HEK293 (cell line): ENCODE results near the gene HLX.

ENCODE experiments used
- CTCF ChIA-PET: fragments of 350-600 bp; formaldehyde crosslinking; extraction: SDS; loops from one replicate; lab custom pipeline; 2021; ENCODE audit warnings: antibody characterized with exemption; lab: Yijun Ruan, JAX
- POLR2A ChIA-PET: fragments of 300-600 bp; formaldehyde crosslinking; extraction: SDS; loops from one replicate; lab custom pipeline; 2020; ENCODE audit warnings: antibody characterized with exemption, inconsistent platforms; lab: Yijun Ruan, JAX
- H3K27ac ChIP-seq: fragments of 200-500 bp; sonication (Bioruptor generic); 2 replicates; pipeline ENCODE4 v1.5.1; 2014; ENCODE audit warnings: low read depth, low read length, control low read depth, inconsistent platforms; ENCODE audit errors: extremely low read depth
- H3K36me3 ChIP-seq, 2 experiments: fragments of 200-500 bp in 1 of 2; sonication (Bioruptor generic) in 1 of 2; 1 replicate in 1 of 2; 2 replicates in 1 of 2; pipeline ENCODE4 v1.5.1; 2014 to 2017; ENCODE audit warnings: inconsistent platforms in 2 of 2, low read length in 2 of 2; ENCODE audit not compliant: control insufficient read depth in 2 of 2, insufficient read depth in 1 of 2
- H3K4me1 ChIP-seq: fragments of 200-500 bp; sonication (Bioruptor generic); 2 replicates; pipeline ENCODE4 v1.5.1; 2014; ENCODE audit warnings: mild to moderate bottlenecking, low read length, inconsistent platforms; ENCODE audit not compliant: control insufficient read depth, insufficient read depth
- H3K4me3 ChIP-seq: 2 replicates; pipeline ENCODE4 v1.5.1; 2011; ENCODE audit warnings: low read depth, mild to moderate bottlenecking, control low read depth, low read length, moderate library complexity
- H3K9me3 ChIP-seq: fragments of 200-500 bp; sonication (Bioruptor generic); 2 replicates; pipeline ENCODE4 v1.5.1; 2014; ENCODE audit warnings: low read depth, low read length, inconsistent platforms; ENCODE audit not compliant: control insufficient read depth, insufficient read depth
- BCL6B ChIP-seq: fragments of 450-650 bp; formaldehyde crosslinking; IDR thresholded peaks from 2 replicates; pipeline ENCODE4 v1.5.1; 2017; ENCODE audit warnings: missing biosample characterization, missing genetic modification characterization
- HIC1 ChIP-seq: fragments of 450-650 bp; formaldehyde crosslinking; IDR thresholded peaks from 2 replicates; pipeline ENCODE4 v1.5.1; 2016; ENCODE audit warnings: missing biosample characterization, missing genetic modification characterization
- MZF1 ChIP-seq: fragments of 450-650 bp; formaldehyde crosslinking; IDR thresholded peaks from 2 replicates; pipeline ENCODE4 v1.5.1; 2017; ENCODE audit warnings: missing biosample characterization, missing genetic modification characterization, borderline replicate concordance
- PATZ1 ChIP-seq: fragments of 450-650 bp; formaldehyde crosslinking; IDR thresholded peaks from 2 replicates; pipeline ENCODE4 v1.5.1; 2016; ENCODE audit warnings: missing biosample characterization, missing genetic modification characterization
- SCRT2 ChIP-seq: fragments of 450-650 bp; formaldehyde crosslinking; IDR thresholded peaks from 2 replicates; pipeline ENCODE4 v1.5.1; 2016; ENCODE audit warnings: missing biosample characterization, missing genetic modification characterization
- TRIM28 ChIP-seq: IDR thresholded peaks from 2 replicates; pipeline ENCODE4 v1.6.1; 2011; ENCODE audit warnings: low read length, control low read depth, borderline replicate concordance
- ZFHX2 ChIP-seq: fragments of 450-650 bp; formaldehyde crosslinking; conservative IDR thresholded peaks from 2 replicates; pipeline ENCODE4 v1.5.1; 2016; ENCODE audit warnings: missing biosample characterization, missing genetic modification characterization
- ZNF19 ChIP-seq: fragments of 450-650 bp; formaldehyde crosslinking; IDR thresholded peaks from 2 replicates; pipeline ENCODE4; 2016; ENCODE audit warnings: missing biosample characterization, missing genetic modification characterization, low read depth
- ZNF2 ChIP-seq: fragments of 450-650 bp; formaldehyde crosslinking; IDR thresholded peaks from 2 replicates; pipeline ENCODE4 v1.5.1; 2016; ENCODE audit warnings: missing biosample characterization, missing genetic modification characterization
- ZNF341 ChIP-seq: fragments of 450-650 bp; formaldehyde crosslinking; IDR thresholded peaks from 2 replicates; pipeline ENCODE4; 2016; ENCODE audit warnings: low read depth, missing biosample characterization, missing genetic modification characterization
- ZNF501 ChIP-seq: fragments of 450-650 bp; formaldehyde crosslinking; IDR thresholded peaks from 2 replicates; pipeline ENCODE4 v1.5.1; 2016; ENCODE audit warnings: missing biosample characterization, missing genetic modification characterization
- ZNF548 ChIP-seq: fragments of 450-650 bp; formaldehyde crosslinking; IDR thresholded peaks from 2 replicates; pipeline ENCODE4 v1.5.1; 2016; ENCODE audit warnings: missing biosample characterization, missing genetic modification characterization
- ZNF596 ChIP-seq: fragments of 450-650 bp; IDR thresholded peaks from 2 replicates; pipeline ENCODE4 v1.5.0; 2018; ENCODE audit warnings: missing biosample characterization, mild to moderate bottlenecking, missing genetic modification characterization, moderate library complexity
- ZNF692 ChIP-seq: fragments of 450-650 bp; formaldehyde crosslinking; IDR thresholded peaks from 2 replicates; pipeline ENCODE4 v1.5.1; 2016; ENCODE audit warnings: missing biosample characterization, missing genetic modification characterization

The HLX gene

GRCh38 chr1:220879509-220880361 is 492 bp downstream of the HLX start (continued):
- TF ChIP-seq ZNF19 (tag by site-specific recombination): no peak

GRCh38 chr1:220880362-220880670 is 1.1 kb downstream of the HLX start:
- Histone ChIP-seq H3K9me3 (no peaks in the 10 kb centered on the region), H3K4me3 (peak overlapping the region; percentile 78), H3K36me3 (peaks cover 0 to 36% of the 10 kb centered on the region in 2 experiments; a peak in 1 of 3 replicates), H3K27ac (peak overlapping the region; percentile 81; the same call in 1 of the 2 replicates), H3K4me1 (peaks cover 3% of the 10 kb centered on the region; the same call in 1 of the 2 replicates)
- CTCF ChIA-PET: interaction anchor here (0.6 kb wide), 1 partner anchor 11 kb away, joined by 3 read pairs; no protein-coding TSS in a partner anchor
- POLR2A ChIA-PET: no interaction called here
- no peak for TF ChIP-seq HIC1 (tag by site-specific recombination)
- TF ChIP-seq ZNF548 (tag by site-specific recombination): no peak
- peak; percentile 29; the same call in 1 of the 2 replicates for TF ChIP-seq SCRT2 (tag by site-specific recombination)
- TF ChIP-seq ZNF341 (tag by site-specific recombination): peak; percentile 1; the same call in 1 of the 2 replicates
- TF ChIP-seq, all 188 proteins: peak for 2

GRCh38 chr1:220880726-220881506 is 1.7 kb downstream of the HLX start:
- Histone ChIP-seq H3K36me3 (peaks cover 0 to 42% of the 10 kb centered on the region in 2 experiments; a peak in 1 of 3 replicates), H3K27ac (no peak overlapping the region; the same call in 1 of the 2 replicates), H3K4me3 (peak overlapping the region; percentile 78), H3K9me3 (no peaks in the 10 kb centered on the region), H3K4me1 (peaks cover 3% of the 10 kb centered on the region; the same call in 1 of the 2 replicates)
- TF ChIP-seq MZF1 (tag by site-specific recombination) (peak; percentile 39; the same call in 1 of the 2 replicates), ZNF501 (tag by site-specific recombination) (no peak), BCL6B (tag by site-specific recombination) (peak; percentile 60; the same call in 1 of the 2 replicates), PATZ1 (tag by site-specific recombination) (no peak), ZFHX2 (no peak), TRIM28 (0 out of 2 replicates have a peak, but pooled peaks have one; percentile 11), ZNF692 (tag by site-specific recombination) (0 out of 2 replicates have a peak, but pooled peaks have one; percentile 35), ZNF2 (tag by site-specific recombination) (no peak), ZNF596 (0 out of 2 replicates have a peak, but pooled peaks have one; percentile 37)
- ChIA-PET CTCF (interaction anchor here (0.6 kb wide), 1 partner anchor 12 kb away, joined by 3 read pairs; no protein-coding TSS in a partner anchor), POLR2A (no interaction called here)
